Measurements from ENCODE around the gene PPP1CC.
"Not testable (repeated sequence)": the region's sequence is repeated elsewhere in the genome, so short reads cannot be mapped to it uniquely, and the experiment has no call there.

The PPP1CC gene

DNA sequence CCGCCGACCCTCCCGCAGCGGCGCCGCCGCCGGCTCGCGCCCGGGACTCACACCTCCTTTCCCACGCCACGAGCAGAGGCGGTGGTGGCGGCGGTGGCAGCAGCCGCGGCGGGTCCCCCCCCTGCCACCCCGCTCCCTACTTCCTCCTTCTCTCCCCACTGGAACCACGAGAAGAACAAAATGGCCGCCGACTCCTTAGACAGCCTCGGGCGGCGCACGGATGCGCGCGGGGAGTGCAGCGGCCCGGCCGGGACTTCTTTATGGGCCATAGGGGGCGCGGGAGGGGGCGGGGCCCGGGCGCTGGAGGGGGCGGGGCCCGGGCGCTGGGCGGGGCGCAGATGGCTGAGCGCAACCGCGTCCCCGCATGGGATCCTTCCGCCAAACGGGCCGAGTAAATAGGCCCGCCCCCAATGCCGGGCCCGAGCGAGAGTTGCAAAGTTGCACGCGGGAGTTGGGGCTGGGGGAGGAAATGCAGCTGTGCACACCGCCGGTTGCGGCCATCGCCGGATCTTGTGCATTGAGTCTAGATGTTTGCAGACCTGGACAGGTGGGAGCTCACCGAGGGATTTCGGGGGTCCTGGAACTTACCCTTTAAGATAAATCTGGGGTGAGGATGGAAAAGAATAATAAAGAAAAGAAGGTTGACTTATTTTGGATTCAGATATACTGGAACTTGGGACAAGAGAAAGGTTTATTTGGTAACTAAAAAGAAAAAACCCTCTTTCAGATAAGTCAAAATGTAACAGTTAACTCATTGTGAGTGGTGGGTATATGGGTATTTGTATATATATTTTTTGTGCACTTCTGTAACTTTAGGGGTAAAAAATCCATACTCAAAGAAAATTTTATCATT is at the start of gene PPP1CC:
PPP1CC (minus strand) TSS at position 174 of the 853 bp plus-strand sequence. CDS start 184 bp downstream, outside the sequence.
- peak; percentile 91 for DNase-seq (ENCODE audit: low read depth)

DNA sequence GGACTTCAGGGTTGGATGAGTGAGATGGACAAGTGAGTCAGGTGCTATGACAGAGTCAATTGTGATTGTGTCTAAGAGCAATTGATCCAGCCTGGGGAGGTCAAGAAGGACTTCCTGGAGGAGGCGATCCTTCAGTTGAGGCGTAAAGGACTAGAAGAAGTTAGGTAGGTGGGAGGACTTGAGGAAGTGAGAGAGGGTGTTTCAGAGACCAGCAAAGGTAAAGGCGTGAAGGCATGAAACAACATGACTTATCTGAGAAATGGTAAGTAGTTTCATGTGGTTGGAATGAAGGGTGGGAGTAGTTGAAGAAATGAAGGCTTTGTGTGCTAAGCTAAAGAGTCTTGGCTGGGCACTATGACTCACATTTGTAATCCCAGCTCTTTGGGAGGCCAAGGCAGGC is 48.9 kb upstream of the PPP1CC start:
- no peak for DNase-seq (ENCODE audit: low read depth)

DNA sequence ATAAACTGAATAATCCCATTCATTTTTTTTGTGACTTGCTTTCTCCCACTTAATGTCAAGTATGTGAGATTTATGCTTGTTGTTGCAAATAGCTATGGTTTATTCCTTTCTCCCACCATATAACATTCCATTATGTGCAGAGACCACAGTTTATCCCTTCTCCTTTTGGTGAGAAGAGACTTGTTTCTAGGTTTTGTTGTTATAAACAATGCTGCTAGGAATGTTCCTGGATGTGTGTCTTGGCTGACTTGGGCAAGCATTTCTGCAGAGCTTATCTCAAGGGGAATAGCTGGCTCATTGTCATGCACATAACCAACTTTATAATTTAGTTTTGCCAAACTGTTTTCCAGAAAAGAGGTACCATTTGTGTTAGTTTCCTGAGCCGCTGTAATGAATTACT is 47.6 kb upstream of the PPP1CC start:
- DNase-seq (ENCODE audit: low read depth) = no peak

DNA sequence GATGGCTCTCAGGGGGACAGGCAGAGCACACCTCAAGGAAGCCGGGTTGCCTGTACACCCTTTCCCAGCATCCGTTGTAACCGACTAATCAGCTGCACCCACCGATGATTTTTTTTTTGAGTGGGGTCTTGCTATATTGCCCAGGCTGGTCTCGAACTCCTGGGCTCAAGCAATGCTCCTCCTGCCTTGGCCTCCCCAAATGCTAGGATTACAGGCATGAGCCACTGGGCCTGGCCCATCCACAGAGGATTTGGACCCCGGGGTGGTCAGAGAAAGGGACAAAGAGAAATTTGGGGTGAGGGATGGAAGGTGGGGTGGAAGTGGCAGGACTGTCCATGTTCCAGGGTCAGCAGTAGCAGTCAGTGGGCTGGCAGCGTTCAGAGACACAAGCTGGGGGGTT is 43.3 kb upstream of the PPP1CC start:
- no peak for DNase-seq (ENCODE audit: low read depth)

DNA sequence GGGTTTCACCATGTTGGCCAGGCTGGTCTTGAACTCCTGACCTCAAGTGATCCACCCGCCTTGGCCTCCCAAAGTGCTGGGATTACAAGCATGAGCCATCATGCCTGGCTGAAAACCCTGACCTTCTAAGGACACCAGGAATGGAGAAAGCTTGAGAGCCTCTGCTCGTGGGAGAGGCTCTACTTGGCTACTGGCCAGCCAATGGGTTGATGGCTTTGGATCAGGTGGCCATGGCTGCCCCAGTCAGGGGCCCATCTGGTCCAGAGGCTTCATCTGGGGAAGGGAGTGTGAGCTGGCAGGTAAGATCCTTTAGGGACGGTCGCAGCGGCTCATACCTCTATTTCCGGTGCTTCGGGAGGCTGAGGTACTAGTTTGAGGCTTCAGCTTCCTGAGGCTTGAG is 42.5 kb upstream of the PPP1CC start:
- DNase-seq (ENCODE audit: low read depth) = no peak

DNA sequence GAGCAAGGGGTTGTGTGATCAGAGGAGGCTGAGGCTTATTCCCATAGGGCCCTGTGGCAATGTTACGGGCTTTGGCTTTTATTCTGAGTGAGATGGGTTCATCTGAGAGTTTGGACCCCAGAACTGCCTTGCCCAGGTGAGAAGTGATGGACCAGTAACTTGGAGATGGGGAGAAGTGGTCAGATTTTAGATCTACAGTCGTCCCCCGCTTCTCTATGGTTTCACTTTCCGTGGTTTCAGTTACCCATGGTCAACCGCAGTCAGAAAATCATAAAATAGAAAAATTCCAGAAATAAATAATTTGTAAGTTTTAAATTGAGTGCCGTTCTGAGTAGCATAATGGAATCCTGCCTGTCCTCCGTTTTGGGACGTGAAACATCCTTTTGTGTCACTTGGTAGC is 40.2 kb upstream of the PPP1CC start:
- DNase-seq (ENCODE audit: low read depth) = no peak

DNA sequence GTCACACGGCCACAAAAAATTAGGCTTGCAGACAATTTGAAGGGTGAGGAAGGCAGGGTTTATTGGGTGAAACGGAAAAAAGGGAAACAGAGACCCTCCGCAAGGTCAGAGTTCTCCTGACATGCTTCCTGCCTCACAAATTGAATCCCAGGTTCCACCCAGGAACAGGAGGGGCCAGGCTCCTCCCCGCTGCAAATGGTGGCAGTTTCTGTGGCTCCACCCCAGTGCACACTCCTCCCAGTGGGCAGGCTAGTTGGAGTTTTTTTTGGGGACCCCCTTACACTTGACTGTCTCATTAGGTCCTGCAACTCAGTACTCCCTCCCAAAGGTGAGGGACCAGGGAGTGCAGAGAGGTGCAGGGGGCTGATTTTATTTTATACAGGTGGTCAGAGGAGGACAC is 39.4 kb upstream of the PPP1CC start:
- DNase-seq (ENCODE audit: low read depth) = no peak

DNA sequence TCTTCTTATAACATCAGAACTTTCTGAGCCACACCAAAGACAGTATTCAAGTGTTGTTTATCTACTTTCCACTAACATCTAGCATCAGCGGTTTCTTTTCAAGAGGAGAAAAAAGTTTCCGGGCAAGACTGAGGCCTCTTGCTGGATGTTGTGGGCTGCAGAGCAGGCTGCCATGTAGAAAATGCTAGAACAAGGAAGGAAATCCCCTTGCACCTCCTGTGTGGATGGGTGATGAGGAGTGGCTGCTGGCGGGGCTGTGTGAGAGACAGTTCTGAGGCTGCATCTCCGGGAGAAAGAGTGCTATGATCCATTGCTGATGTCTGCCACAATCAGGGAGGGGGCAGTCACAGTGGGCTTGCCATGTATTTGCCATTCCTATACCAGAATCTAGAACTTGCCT is 37.8 kb upstream of the PPP1CC start:
- DNase-seq (ENCODE audit: low read depth) = peak; percentile 35

DNA sequence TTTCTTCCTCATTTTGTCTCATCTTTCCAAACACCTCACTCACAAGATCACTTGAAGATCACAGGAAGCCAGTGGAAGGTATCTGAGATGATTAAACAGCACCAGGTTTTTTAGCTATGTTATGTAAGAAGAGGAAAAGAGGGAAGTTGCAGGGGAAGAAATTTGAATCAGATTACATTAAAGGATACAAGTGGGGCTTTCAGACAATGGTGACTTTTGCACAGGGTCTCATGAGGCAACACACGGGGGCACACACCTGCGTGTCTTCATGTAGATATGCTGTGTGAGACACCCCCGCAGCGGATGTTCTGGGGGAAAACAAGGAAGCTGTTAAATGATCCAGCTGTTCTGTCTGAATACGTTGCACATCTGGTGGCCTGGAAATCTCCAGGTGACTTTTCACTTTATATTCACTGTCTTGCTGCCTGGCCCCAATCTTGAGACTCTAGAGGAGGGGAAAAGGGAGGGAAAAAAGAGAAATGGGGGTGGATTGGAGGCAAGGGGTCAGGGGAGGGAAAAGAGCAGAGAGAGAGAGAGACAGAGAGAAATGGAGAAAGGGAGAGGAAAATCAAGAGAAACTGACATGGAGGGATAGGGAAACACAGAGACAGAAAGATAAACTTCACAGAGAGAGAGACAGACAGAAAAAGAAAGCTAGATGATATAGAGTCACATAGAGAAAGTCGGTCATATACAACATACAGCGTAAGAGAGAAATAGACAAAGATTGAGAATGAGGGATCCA is 36.3 kb upstream of the PPP1CC start:
- DNase-seq (ENCODE audit: low read depth) = no peak

DNA sequence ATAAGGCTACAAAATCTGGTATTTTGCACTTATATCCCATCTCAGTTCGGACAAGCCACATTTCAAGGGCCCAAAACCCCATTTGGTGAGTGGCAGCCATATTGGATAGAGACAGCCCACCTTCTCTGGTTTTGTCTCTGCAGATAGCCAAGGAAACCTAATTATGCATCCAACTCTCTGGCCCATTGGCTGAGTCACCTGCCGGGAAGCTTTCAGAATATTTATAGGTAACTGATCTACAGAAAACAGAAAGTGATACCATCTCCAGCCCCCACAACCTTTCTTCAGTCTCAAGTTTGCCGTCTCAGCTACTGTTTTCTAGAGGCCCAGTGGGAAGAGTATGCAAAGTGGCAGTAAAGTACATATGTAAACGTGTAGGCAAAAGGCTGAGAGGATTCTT is 33.7 kb upstream of the PPP1CC start:
- DNase-seq (ENCODE audit: low read depth) = peak; percentile 51

DNA sequence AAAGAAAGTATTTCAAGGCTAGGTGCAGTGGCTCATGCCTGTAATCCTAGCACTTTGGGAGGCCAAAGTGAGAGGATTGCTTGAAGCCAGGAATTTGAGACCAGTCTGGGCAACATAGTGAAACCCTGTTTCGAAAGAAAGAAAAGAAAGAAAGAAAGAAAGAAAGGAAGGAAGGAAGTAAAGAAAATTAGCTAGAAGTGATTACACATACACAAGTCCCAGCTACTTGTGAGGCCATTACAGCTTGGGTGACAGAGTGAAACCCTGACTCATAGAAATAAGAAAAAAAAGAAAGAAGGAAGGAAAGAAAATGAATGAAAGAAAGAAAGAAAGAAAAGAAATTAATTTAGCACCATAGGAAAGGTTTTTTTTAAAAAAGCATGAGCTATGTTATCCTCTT is 33.3 kb upstream of the PPP1CC start:
- no peak for DNase-seq (ENCODE audit: low read depth)

DNA sequence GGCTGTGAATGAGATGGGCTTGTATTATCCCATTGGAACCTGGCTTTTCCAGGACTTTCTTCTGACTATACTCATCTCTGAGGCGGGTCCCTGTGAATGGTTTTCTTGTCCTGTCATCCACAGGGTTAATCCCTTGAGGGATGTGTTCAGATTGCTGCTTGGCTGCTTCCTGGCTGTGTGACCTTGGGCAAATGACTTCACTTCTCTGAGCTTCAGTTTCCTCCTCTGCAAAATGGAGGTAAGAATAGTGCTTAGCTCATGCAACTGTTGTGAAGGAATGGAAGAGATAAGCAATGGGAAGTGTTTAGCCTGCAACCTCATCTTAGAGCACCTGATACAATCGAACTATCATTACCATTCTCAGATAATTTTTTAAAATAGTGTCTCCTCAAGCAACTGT is 32.1 kb upstream of the PPP1CC start:
- no peak for DNase-seq (ENCODE audit: low read depth)

DNA sequence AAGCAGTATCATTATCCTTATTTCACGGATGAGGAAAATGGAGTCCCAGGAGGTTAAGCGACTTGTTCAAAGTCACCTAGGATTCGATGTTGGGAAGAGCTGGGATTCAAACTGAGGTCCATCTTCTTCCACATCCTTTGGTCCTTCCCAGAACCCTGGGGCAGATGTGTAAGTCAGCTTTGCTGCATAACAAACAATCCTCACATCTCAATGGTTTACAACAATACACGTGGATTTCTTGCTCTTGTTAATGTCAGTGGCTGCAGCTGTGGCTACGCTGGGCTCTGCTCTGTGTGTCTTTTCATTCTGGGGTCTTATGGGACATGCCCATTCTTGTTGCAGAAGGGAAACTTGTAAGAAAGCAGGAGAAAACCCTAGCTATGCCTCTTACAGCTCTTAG is 26.3 kb upstream of the PPP1CC start:
- DNase-seq (ENCODE audit: low read depth) = no peak

DNA sequence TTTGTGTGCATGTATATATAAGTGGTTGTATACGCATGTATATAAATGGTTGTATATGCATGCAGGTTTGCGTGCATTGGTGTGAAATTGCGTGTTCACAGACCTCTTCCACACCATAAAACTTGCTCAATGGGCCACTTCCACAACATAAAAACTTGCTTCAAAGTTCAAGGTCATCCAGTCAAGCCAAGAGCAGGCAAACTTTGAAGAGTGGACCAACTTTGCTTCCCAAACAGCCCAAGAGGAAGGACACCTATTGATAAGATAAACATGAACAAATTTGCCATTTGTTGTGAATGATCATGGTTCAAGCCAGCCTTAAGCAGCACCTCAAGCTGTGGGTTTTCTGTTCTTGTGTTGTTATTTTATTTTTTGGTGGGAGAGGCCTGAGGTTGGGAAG is 25.2 kb upstream of the PPP1CC start:
- no peak for DNase-seq (ENCODE audit: low read depth)

DNA sequence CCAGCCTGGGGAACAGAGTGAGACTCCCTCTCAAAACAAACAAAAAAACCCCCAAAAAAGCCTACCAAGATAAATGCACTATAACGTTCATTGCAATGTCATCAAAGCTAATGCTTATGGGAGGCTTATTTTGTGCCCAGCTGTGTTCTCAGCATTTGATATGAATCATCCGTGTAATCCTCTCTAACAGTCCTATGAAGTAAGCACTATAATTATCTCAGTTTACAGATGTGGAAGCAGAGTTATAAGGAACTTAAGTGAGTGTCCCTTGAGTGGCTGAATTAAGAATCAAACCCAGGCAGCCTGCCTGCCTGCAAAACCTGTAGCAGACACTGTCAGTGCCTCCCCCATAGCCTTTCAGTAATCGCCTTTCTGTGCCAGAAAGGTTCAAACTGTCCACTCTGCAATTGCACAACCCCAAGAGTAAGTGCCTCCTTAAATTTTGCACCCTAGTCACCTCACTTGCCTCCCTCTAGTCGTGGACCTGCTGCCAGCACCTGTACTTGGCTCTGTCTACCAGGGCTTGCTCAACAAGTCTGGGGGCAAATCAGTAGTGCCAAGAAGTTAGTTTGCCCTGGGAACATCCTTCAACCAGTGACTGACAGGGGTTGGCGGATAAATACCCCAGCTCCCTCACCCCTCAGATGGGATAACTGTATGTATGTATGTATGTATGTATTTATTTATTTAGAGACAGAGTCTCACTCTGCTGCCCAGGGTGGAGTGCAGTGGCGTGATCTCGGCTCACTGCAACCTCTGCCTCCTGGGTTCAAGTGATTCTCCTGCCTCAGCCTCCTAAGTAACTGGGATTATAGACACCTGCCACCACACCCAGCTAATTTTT is 23.8 kb upstream of the PPP1CC start:
- no peak for DNase-seq (ENCODE audit: low read depth)

DNA sequence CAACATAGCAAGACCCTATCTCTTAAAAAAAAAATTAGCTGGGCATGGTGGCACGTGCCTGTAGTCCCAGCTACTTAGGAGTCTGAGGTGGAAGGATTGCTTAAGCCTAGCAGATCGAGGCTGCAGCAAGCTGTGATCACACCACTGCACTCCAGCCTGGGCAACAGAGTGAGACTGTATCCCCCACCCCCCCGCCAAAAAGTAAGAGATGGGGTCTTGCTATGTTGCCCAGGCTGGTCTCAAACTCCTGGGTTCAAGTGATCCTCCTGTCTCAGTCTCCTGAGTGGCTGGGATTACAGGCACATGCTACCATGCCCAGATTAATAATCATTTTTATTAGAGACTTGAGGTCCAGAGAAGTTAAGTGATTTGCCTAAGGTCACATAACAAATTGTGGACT is 22.9 kb upstream of the PPP1CC start:
- not testable (repeated sequence) for DNase-seq (ENCODE audit: low read depth)

DNA sequence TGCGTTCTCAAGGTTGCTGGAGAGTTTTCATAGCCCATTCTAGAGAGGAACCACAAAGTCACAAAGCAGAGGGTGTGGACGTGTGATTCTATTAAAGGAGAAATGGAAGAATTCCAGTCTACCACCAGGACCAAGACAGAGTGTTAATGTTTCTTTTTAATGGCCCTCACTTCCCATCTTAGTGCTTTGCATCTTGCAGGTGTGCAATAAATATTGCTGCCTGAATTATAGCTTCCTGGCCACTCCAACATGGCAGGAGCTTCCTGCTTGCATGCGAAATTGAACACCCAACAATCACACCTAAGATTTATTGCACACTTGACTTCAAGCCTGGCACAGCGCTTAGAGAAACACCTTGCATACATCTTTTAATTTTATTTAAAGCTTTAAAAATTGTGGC is 22.4 kb upstream of the PPP1CC start:
- DNase-seq (ENCODE audit: low read depth) = no peak

DNA sequence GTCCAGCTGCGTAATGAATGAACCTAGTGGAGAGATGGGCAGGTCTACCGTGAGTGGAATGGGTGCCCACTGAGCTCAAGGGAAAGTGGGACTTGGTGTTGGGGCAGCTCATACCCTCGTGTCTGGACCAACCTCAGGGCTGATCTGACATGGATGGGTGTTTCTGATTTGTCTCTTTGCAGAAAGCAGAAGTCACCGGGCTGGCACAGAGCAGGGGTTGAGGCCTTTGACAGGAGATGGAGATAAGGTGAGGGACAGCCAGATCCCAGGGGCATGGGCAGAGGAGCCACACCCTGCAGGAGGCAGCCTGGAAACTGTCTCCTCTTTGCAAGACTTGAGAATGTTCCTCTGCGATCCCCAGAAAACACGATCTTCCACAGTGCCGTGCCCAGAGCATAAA is 20.9 kb upstream of the PPP1CC start:
- no peak for DNase-seq (ENCODE audit: low read depth)

DNA sequence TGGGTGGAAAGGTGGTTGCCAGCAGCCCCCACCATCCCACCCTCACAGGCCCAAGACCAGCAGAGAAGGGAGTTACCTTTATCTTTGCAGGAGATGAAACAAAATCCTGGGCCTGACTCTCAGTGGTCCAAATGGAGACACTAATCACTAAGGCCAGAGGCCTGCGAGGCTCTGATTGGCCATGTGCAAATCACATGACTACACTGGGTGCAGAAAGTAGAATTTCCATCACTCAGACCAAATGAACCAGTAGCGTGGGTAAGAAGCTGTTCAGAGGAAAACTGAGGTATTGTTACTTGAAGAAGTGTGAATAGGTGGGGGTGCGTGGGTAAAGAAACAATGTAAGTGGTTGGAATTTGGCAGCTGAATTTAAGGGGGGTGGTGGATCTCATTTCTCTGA is 20.2 kb upstream of the PPP1CC start:
- no peak for DNase-seq (ENCODE audit: low read depth)

DNA sequence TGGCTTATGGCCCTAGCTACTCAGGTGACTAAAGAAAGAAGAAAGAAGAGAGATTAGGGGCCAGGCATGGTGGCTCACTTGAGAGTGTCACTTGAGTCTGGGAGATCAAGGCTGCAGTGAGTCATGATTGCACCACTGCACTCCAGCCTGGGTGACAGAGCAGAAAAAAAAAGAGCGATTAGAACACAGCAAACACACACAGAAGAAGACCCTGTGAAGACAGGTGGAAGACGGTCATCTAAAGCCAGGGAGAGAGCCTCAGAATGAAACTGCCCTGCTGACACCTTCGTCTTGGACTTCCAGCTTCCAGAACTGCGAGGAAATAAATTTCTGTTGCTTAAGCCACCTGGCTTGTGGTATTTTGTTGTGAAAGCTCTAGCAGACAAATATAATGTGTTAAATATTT is 17.5 kb upstream of the PPP1CC start:
- no peak for DNase-seq (ENCODE audit: low read depth)

DNA sequence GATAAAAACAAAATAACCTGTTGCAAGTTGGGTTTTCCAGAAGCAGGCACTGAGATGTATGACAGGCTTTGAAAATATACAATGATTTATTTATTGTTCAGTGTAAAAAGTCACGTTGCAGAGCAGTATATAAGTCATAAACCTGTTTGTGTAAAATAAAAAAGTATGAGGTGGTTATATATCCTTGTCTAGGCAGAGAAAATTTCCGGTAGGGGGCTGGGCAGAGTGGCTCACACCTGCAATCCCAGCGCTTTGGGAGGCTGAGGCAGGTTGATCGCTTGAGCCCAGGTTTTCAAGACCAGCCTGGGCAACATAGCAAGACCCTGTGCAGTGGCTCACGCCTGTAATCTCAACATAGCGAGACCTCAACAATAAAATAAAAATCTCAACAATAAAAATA is 16.2 kb upstream of the PPP1CC start:
- DNase-seq (ENCODE audit: low read depth) = no peak

DNA sequence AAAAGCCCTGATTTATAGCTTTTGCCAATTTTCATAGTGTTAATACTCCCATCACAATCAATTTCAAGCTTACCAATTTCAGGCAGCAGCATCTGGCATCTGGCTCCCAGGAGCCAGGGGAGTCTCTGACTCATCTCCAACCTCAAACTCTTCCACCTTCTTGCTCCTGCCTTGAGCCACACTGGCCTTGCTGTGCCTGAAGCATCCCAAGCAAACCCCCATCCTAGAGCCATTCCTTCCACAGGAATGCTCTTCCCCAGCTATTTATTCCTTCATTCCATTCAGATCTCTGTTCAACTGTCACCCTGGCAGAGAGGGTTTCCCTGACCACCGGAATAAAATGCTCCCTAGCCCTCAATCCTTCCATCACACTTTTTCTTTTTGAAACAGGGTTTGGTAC is 13.9 kb upstream of the PPP1CC start:
- no peak for DNase-seq (ENCODE audit: low read depth)
